Fibroblast of peridontal ligament (primary cell): ENCODE results near the gene NAGS.
A peak's percentile ranks its signal among the peaks of the same experiment; 100 is the strongest.
"Not testable (repeated sequence)": the region's sequence is repeated elsewhere in the genome, so short reads cannot be mapped to it uniquely, and the experiment has no call there.

Experiments used
- DNase-seq: peaks from one replicate; pipeline ENCODE4 v3.0.0-alpha.2; 2010; ENCODE audit errors: extremely low read depth

Gene NAGS

GRCh38 chr17:44039829-44040635, 35.6 kb downstream of the NAGS start:
- peak; percentile 12 for DNase-seq

GRCh38 chr17:44043272-44043696, 38.9 kb downstream of the NAGS start:
- peak; percentile 85 for DNase-seq

GRCh38 chr17:44044071-44044470, 39.6 kb downstream of the NAGS start:
- DNase-seq: peak; percentile 67

GRCh38 chr17:44045486-44045885, 41.1 kb downstream of the NAGS start:
- no peak for DNase-seq

GRCh38 chr17:44046893-44047292, 42.5 kb downstream of the NAGS start:
- DNase-seq: not testable (repeated sequence)

GRCh38 chr17:44049294-44050060, 45.1 kb downstream of the NAGS start:
- no peak for DNase-seq

GRCh38 chr17:44053125-44053872, 48.9 kb downstream of the NAGS start:
- no peak for DNase-seq
